ENCODE results near the gene SCYL2.

DNA sequence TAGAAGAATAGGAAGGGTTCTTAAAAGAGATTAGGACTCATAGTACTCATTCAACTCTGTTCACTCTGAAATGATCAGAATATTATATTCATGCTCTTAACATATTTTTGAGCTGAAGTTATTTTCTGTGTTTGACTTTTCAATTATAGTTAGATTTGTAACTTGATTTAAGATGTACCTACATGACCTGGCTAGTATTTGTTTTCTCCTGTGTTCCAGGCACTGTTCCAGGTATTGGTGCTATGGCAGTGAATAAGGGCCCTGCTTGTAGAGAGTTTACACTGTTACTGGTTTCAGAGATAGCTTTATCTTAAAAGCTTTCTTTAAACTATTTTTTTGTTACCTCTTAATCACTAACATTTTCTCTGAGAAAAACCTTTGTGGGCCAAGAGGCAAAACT, 70.8 kb downstream of the SCYL2 start:
- TF ChIP-seq, protein P1, sequence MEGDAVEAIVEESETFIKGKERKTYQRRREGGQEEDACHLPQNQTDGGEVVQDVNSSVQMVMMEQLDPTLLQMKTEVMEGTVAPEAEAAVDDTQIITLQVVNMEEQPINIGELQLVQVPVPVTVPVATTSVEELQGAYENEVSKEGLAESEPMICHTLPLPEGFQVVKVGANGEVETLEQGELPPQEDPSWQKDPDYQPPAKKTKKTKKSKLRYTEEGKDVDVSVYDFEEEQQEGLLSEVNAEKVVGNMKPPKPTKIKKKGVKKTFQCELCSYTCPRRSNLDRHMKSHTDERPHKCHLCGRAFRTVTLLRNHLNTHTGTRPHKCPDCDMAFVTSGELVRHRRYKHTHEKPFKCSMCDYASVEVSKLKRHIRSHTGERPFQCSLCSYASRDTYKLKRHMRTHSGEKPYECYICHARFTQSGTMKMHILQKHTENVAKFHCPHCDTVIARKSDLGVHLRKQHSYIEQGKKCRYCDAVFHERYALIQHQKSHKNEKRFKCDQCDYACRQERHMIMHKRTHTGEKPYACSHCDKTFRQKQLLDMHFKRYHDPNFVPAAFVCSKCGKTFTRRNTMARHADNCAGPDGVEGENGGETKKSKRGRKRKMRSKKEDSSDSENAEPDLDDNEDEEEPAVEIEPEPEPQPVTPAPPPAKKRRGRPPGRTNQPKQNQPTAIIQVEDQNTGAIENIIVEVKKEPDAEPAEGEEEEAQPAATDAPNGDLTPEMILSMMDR (IDR thresholded peaks at IDR 0.05), result no peak
- no peak for TF ChIP-seq POLR2A (IDR thresholded peaks at IDR 0.05)
